ENCODE measurements around the gene MACROD2.
A peak's percentile ranks its signal among the peaks of the same experiment; 100 is the strongest.
"Not testable (repeated sequence)": the region's sequence is repeated elsewhere in the genome, so short reads cannot be mapped to it uniquely, and the experiment has no call there.

The MACROD2 gene

DNA sequence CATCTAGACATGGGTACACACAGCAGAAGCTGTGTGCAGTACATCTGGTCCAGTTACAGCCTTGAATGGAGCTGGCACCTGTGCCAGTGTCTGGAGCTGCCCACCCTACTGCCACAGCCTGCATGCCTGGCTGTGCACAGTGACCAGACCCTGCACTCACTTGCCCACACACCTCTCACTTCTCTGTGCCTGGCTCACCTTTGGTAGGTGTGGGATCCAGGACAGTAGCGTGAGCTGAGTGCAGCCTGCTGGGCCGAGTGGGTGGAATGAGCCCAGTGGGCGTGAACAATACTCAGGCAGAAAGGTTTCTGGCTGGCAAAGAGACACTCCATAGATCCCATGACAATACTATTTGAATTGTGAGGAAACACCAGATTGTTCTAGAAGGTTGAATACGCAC lies 1181.6 kb downstream of the MACROD2 start:
- no peak for DNase-seq (ENCODE audit: low spot score)

DNA sequence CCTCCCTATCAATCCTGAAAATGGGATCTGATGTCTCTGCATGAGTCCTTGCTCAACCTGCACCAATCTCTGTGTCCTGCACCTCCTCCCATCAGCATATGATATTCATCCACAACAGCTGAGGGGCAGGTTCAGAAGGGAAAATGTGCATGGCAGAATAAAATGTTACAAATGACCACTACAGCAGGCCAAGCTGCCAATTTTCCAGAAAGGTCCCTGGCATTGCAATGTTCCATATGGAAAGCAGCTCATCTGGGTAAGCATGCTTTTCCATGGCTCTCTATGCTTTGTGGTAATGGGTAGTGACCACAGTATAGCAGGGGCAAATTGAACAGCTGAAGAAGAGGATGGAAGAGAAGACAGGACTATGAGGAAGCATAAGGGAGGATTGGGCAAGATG lies 1183.3 kb downstream of the MACROD2 start:
- no peak for DNase-seq (ENCODE audit: low spot score)

DNA sequence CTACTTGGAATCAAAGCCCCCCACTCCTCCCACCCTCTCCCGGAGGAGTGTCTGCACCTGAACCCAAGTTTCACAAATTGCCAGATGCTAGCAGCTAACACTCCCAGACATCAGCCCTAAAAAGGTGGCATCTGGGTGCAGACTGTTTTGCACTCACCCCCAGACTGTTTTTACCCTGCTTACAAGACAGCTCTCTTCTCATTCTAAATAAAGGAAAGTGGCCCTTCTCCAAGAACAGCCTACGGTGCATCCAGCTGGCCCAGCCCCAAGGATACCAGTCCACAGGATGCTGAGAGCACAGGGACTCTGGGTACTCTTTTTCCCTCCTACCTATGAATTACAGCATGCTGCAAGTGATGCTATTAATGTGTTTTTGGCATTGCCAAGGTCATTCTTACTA lies 1184.1 kb downstream of the MACROD2 start:
- no peak for DNase-seq (ENCODE audit: low spot score)

DNA sequence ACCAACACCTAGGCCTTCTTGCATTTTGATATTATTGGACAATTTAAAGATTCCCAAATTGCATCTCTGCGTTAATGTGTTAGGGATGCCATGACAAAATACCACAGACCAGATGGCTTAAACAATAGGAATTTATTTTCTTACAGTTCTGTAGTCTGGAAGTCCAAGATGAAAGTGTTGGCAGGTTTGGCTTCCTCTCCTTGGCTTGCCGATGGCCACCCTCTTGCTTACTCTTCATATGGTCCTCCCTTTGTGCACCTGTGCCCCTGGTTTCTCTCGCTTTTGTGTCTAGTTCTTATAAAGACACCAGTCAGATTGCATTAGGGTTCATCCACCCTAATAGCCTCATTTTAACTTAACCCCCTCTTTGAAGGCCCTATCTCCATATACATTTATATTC lies 1184.5 kb downstream of the MACROD2 start:
- DNase-seq (ENCODE audit: low spot score), result no peak

DNA sequence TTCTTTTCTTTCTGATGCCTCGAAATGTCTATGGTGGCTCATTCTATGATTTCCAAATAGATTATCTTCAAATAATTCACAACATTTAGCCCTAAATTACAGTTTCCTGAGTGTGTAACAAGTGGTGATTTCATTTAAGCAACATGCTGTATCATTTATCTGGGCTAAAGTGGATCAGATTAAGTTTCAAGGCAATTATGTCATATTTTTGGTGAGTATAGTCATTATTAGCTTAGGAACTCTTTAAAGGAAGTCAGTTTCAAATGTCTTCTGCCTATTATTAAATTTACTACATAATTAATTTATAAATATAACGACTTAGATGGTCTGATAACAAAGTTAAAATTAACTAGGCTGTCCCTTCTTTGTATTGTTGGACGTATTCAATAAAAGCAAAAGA lies 1190.0 kb downstream of the MACROD2 start:
- DNase-seq (ENCODE audit: low spot score), result no peak

DNA sequence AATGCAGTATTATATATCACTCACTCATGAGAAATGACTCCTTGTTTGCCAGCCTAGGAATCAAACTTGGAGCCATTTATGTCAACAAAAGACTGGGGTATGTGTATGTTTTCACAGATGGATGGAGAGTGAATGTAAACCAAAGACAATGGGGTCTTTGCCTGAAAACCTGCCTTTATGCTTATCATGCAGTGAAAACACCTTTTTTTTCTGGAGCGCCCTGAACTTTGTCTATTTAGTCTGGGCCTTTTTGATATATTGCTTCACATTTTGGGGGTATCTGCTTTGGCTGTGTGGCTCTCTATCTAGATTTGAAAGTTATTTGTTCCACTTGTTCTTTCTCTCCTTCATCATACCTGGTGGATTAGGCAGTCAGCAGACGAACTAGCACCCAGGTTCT lies 1190.6 kb downstream of the MACROD2 start:
- DNase-seq (ENCODE audit: low spot score), result no peak

DNA sequence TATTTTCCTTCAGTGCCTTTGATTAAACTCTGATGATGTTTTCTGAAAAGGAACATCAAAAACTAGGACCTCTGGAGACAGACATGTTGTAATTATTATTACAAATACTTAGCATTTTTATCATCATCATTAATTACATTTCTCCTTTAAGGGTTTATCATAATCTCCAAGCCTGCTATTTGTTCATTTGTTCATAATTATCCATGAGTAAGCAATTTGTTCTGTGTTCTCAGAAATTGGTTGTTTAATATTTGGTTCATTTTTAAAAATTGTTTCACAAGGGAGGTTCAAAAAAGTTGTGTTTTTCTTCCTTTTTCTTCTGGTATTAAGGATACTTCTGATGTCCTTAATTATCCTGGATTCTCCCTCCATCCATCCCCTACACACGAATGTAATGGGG lies 1192.3 kb downstream of the MACROD2 start:
- no peak for DNase-seq (ENCODE audit: low spot score)

DNA sequence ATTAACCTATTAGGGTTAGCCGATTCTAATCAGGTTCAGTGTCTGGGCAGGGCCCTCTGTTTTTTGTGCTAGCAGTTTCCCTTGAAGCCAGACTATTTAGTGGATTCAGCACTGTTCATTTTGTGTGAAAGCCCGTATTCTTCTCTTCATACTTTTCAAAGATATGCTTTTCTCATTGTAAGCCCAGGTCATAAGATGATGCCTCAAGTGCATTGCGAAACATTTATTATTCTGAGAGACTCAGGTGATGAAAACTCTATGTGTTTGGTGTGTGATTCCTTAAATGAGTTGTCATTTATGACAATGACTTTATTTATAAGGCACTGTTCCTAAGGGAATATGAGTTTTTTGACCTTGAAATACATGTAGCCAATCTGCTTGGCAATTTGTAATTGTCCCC lies 1193.1 kb downstream of the MACROD2 start:
- no peak for DNase-seq (ENCODE audit: low spot score)

DNA sequence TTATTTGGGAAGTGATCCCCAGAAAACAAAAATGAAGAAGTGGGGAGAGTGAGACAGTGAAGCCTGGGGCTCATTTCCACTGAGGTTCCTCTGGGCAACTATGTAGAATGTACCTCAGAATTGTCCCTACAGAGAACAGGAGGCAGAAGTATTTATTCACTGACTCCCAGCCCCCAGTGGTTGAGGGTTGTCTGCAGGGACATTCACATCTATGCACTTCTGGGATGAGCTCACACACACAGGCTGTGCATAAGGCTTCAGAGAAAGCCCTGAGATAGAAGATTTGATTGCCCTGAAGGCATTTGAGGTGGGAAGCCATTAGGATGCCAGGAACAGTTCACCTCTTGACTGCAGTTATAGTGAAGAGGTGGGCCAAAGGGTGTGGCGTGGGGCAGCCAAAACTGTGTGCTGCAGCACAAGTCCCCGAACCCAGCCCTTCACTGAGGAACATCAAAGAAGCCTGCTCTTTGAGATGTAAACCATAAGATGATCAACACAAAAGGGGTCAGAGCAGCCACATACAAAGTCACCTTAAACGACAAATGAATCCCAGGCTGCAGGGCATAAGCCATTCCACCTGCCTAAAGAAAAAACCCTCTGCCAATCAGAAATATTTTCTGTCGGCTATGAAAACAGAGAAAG lies 1195.9 kb downstream of the MACROD2 start:
- DNase-seq (ENCODE audit: low spot score), result no peak

DNA sequence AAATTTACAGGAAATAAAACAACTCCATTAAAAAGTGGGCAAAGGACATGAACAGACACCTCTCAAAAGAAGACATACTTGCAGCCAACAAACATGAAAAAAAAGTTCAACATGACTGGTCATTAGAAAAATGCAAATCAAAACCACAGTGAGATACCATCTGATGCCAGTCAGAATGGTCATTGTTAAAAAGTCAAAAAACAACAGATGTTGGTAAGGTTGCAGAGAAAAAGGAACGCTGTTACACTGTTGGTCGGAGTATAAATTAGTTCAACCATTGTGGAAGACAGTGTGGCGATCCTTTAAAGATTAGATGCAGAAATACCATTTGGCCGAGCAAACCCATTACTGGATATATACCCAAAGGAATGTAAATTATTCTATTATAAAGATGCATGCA lies 1200.1 kb downstream of the MACROD2 start:
- DNase-seq (ENCODE audit: low spot score), result no peak

DNA sequence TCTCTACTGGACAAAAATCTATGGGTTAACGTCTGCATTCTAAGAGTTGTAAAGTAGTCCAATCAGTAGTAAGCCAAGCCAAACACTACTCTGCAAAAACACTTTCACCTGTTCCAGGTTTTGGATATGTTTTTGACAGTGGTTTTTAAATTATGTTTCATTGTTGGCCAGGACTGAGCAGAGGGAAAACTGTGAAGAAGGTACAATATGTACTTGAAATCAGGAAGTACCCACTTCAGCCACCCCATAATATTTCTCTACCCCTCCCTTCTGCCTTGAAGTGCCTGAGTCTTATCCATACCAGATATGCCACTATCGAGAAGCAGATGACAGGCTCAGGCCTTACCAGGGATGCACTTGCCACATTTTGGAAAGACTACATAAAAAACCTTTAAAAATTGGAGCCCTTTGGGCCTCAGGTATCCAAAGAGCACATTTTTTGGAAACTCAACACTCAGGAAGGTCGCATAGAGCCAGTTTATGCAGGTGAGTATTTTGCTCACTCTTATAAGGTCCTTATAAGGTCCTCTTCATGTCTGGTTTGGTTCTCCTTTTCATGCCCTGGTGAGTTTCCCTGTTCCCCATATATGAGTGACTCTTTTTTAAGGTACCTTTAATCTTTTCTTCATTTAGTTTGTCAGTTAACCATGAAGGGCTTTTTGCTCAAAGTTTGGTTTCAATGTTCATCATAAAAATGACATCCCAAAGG lies 1201.4 kb downstream of the MACROD2 start:
- DNase-seq (ENCODE audit: low spot score), result peak; percentile 47

DNA sequence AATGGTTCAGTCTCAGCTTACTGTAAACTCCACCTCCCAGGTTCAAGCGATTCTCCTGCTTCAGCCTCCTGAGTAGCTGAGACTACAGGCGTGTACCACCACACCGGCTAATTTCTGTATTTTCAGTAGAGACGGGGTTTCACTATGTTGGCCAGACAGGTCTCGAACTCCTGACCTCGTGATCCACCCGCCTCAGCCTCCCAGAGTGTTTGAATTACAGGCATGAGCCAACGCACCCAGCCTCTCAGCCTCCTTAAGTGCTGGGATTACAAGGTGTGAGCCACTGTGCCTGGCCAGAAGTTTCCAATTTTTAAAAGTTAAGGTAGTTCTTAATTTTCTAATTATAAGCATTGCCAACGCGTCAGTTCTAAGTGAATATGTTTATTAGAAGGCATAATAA lies 1202.7 kb downstream of the MACROD2 start:
- not testable (repeated sequence) for DNase-seq (ENCODE audit: low spot score)

DNA sequence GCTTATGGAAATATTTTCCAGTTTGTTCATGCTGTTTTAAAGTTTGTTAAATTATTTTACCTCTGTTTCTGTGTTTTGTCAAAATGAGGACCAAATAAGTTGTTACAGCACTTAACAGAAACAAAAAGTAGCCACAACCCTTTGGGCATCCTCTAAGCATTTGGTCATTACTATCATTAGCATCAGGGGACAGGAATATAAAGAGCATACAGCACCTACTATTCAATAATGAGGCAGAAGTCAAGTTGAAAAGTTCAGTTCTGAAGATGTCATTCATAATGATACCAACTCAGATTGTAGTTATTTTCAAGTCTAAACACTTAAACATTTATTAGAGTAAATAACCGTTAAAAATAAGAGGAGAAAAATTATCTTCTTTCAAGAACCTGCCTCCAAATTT lies 1204.4 kb downstream of the MACROD2 start:
- no peak for DNase-seq (ENCODE audit: low spot score)

DNA sequence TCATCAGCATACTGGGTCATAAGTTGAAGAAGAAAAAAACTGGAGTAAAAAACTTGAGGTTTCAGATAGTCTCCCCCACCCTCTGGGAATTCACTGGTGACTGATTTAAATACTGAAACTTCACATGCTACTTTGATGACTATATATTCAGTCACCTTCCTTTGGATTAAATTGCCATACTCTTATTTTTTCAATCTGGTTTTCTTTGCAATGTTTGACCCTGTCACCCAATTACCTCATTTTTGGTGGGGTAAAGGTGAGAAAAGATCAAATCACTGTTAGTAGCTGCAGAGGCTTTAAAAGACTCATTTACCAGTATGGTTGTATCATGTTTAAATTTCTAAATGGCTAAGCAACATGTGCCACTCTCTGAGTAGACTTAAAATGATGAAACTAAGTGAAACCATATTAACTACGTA lies 1204.8 kb downstream of the MACROD2 start:
- no peak for DNase-seq (ENCODE audit: low spot score)

DNA sequence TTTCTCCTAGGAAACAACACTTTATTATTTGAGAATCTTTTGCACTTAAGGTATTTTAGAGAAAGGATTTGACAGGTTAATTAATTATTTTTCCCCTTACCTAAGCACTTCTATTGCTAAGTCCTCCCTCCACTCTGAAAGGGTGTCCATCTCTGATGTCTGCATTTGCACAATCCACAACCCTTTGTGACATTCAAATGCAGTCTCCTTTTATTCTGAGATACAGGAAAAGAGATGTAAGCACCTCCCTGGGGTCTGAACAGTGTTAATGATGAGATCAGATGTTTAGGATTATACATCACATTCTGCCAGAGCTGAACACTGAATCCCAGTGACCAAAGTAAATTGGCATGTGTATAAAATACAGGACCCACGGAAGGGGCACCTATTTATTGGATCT lies 1206.3 kb downstream of the MACROD2 start:
- no peak for DNase-seq (ENCODE audit: low spot score)

DNA sequence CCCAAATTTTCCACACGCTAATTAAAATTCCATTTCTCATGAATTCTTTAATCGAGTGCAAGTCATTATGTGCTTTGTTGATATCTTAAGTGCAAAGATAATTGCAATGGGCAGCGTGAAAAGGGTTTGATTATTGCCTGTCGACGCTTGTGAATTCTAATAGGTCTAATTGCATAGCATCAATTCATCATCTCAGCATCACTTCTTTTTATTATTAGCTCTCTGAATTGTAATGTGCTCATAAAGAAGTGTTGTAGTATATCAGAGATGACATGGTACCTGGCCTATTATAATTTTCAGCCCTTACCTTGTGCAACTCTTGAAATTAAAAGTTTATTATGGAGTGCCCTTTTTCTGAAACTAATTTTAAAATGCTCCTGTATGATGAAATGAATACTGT lies 1208.9 kb downstream of the MACROD2 start:
- no peak for DNase-seq (ENCODE audit: low spot score)

DNA sequence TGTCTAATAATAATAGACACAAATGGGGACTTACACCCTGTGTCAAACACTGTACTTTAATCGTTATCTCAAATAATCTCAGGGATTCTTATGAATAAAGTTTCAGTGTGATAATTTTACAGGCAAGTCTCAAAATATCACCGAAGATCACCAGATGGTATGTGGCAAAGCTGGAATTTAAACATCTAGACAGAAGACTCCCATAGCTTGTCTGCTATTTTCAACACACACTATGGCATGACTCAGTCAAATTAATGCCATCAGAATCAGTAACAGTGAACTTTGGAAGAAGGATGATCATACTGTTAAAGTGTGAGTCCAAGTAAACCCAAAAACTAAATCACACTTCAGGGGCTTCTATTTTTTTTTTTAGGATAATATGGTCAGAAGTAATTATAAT lies 1209.7 kb downstream of the MACROD2 start:
- no peak for DNase-seq (ENCODE audit: low spot score)

DNA sequence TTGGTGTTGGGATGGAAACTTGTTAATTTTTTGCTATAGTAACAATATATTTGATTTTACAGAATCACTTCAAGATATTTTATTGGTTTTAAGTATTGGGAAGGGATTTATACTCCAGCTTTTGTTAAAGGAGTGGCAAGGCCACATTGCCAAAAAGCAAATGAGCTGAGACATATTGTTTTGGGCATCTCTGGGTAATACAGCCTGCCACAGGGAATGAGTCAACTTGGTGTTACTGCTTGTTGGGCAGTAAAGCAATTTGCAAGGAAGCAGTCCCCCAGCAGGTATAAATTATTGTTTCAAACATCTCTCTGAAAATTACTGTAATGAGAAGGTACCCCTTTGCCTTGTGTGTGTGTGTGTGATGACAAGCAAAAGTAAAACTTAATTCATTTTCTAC lies 1210.4 kb downstream of the MACROD2 start:
- DNase-seq (ENCODE audit: low spot score), result no peak

DNA sequence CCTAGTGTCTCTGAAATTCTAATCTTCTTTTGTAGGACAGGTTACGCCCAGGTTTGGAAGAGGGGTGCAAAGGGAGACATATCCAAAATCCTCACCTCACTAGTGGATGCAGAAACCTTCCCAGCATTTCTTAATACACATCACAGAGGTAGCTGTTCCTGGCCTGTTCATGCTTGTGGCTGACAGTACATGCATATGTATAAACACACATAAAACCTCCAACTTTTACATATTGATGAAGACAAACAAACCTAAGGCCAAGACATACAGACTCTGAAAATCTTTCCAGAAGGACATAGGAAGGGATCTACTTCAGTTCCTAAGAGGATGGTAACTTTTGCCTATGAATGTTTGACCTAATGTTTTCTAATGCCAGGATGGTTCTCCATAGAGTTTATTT lies 1214.2 kb downstream of the MACROD2 start:
- no peak for DNase-seq (ENCODE audit: low spot score)

DNA sequence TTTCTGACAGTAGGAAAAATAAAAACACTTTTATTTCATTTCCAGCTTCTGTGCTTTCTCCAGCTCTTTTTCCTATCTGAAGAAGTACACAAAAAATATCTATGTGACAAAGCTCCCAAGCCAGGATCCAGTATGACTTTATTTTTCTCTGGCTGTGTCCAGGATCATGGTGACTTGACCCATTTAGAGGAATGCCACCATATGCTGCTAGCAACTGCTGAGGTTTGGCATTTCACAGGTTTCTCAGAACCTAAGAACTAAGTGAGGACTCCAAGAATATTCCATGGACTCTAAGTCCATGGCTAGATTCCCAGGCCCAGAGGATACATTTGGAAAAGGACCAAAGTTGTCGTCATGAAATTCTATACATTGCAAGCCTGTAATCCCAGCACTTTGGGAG lies 1218.7 kb downstream of the MACROD2 start:
- no peak for DNase-seq (ENCODE audit: low spot score)

DNA sequence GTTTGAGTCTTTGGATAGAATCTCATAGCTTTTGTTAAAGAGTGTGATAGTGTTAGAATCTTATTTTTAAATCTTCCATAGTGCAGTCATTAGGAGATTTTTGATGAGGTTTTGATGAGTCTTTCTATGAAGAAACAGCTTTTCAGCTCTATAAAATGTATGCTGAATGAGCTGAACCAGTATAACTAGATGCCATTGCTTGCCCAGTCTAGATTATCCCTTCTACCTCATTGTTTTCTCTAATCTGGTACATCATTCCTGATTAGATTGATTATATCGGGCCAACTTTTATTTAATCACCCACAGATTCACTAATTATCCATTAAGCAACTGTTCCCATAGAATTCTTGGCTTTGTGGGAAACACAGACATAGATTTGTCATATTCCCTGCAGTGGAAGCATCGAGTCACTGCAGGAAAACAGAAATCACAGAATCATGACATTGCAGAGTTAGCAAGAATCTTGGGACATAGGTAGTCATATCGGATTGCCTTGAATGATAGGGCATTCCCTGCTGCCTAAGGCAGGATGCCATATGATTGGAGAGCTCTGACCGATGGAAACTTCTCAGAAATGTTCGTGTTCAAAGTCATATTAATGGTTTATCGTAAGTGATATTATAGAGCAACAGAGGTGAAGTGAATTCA lies 1224.8 kb downstream of the MACROD2 start:
- DNase-seq (ENCODE audit: low spot score), result no peak

DNA sequence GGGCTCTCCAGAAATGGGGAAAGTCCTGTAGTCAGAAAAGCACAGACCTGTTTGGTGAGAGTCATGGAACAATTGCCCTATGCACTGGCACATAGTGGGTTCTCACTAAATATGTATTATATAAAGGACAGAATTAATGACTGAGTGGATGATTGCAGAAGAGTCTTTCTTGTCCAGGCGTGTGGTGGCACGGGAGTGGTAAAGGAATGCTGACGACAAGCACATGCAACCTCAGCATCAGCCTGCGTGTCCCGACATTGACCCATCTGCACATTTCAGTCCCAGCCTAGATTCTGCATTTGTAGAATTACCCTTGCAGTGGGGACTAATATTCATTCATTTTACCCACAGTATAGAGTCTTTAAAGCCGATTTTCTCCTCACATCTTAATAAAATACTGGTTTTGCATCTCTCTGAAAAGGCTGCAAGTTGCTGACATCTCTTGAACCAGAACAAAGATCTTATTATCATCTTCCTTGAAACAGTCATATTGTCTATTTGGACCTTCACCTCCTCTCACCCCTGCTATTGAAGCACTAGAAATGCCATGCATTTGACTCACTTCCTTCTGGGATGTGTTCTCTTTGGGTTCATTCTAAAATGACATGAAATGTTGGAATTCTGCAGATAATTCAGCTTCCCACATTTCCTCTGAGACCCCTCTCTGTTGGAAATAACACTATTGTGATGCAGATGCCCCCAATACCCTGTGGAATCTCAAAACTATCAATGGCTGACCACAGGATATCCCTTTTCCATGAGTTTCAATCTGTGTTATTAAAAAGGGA lies 1225.7 kb downstream of the MACROD2 start:
- no peak for DNase-seq (ENCODE audit: low spot score)

All from germinal center (tissue), 1 donor.